Measurements from ENCODE around the gene GRIK2. TPM values are rescaled to one million over a fixed set of nuclear protein-coding genes. Genes with fewer than 3 reads are reported as not detected.

The GRIK2 gene
- total RNA-seq, 1 experiment from 2014 or later = 0.61 TPM

- no peak for TF ChIP-seq EZH2 (IDR thresholded peaks at IDR 0.05; ENCODE audit: low read depth)
- TF ChIP-seq CTCF (conservative IDR thresholded peaks at IDR 0.05) = no peak
- H3K9me3 ChIP-seq (ENCODE audit: insufficient read depth, low read depth) = no peaks in the 10 kb centered on the region
- no peaks in the 10 kb centered on the region for H3K79me2 ChIP-seq (ENCODE audit: low read depth)
- no peaks in the 10 kb centered on the region for H4K20me1 ChIP-seq (ENCODE audit: insufficient read depth)
- ChIA-PET POLR2A (ENCODE audit: unreplicated experiment) (no interaction called here), CTCF (no interaction called here)
- H3K4me1 ChIP-seq (replicated peaks; ENCODE audit: insufficient read depth) = no peaks in the 10 kb centered on the region
- no peaks in the 10 kb centered on the region for H3F3A ChIP-seq (ENCODE audit: insufficient read depth, low read depth)
- no peak overlapping the region for H2AFZ ChIP-seq
- H3K4me3 ChIP-seq = no peak overlapping the region
- intact Hi-C loops (cut with micrococcal nuclease; ENCODE audit: unreplicated experiment) = no loop called here
- no TSS peak for BruUV-seq (replicated peaks)
- no peak overlapping the region for H3K27ac ChIP-seq
- no peaks in the 10 kb centered on the region for H3K36me3 ChIP-seq (ENCODE audit: low read depth)
- no peaks in the 10 kb centered on the region for H3K9me2 ChIP-seq (ENCODE audit: insufficient read depth)
- no peaks in the 10 kb centered on the region for H3K27me3 ChIP-seq (ENCODE audit: insufficient read depth, low read depth)
- no peak overlapping the region for H3K4me2 ChIP-seq
- no peak for DNase-seq
These were observed 657.5 kb downstream of the GRIK2 start for GRCh38 chr6:102051001-102051400.

- intact Hi-C loops (cut with micrococcal nuclease; ENCODE audit: unreplicated experiment) = no loop called here
These were observed 658.2 kb downstream of the GRIK2 start for GRCh38 chr6:102051720-102052119.

GRCh38 chr6:102064142-102064541, 670.6 kb downstream of the GRIK2 start:
- Histone ChIP-seq H3K4me1 (replicated peaks; ENCODE audit: insufficient read depth) (no peaks in the 10 kb centered on the region), H3F3A (ENCODE audit: insufficient read depth, low read depth) (no peaks in the 10 kb centered on the region), H3K36me3 (ENCODE audit: low read depth) (no peaks in the 10 kb centered on the region), H3K9me2 (ENCODE audit: insufficient read depth) (no peaks in the 10 kb centered on the region), H3K27me3 (ENCODE audit: insufficient read depth, low read depth) (no peaks in the 10 kb centered on the region), H3K9me3 (ENCODE audit: insufficient read depth, low read depth) (no peaks in the 10 kb centered on the region), H3K79me2 (ENCODE audit: low read depth) (no peaks in the 10 kb centered on the region), H3K4me2 (no peak overlapping the region), H3K27ac (no peak overlapping the region), H4K20me1 (ENCODE audit: insufficient read depth) (no peaks in the 10 kb centered on the region), H2AFZ (no peak overlapping the region), H3K4me3 (no peak overlapping the region)
- intact Hi-C loops (cut with micrococcal nuclease; ENCODE audit: unreplicated experiment) = no loop called here
- TF ChIP-seq EZH2 (IDR thresholded peaks at IDR 0.05; ENCODE audit: low read depth) (no peak), CTCF (conservative IDR thresholded peaks at IDR 0.05) (no peak)
- ChIA-PET CTCF (no interaction called here), POLR2A (ENCODE audit: unreplicated experiment) (no interaction called here)
- BruUV-seq (replicated peaks) = no TSS peak
- no peak for DNase-seq

More at GRCh38 chr6:102051720-102052119, 658.2 kb downstream of the GRIK2 start:
- Histone ChIP-seq H3F3A (ENCODE audit: insufficient read depth, low read depth) (no peaks in the 10 kb centered on the region), H3K9me2 (ENCODE audit: insufficient read depth) (no peaks in the 10 kb centered on the region), H3K4me1 (replicated peaks; ENCODE audit: insufficient read depth) (no peaks in the 10 kb centered on the region), H2AFZ (no peak overlapping the region), H3K27ac (no peak overlapping the region), H3K9me3 (ENCODE audit: insufficient read depth, low read depth) (no peaks in the 10 kb centered on the region), H3K4me3 (no peak overlapping the region), H3K27me3 (ENCODE audit: insufficient read depth, low read depth) (no peaks in the 10 kb centered on the region), H4K20me1 (ENCODE audit: insufficient read depth) (no peaks in the 10 kb centered on the region), H3K4me2 (no peak overlapping the region), H3K36me3 (ENCODE audit: low read depth) (no peaks in the 10 kb centered on the region), H3K79me2 (ENCODE audit: low read depth) (no peaks in the 10 kb centered on the region)
- DNase-seq = no peak
- BruUV-seq (replicated peaks) = no TSS peak
- TF ChIP-seq EZH2 (IDR thresholded peaks at IDR 0.05; ENCODE audit: low read depth) = no peak
- no peak for TF ChIP-seq CTCF (conservative IDR thresholded peaks at IDR 0.05)
- ChIA-PET CTCF (no interaction called here), POLR2A (ENCODE audit: unreplicated experiment) (no interaction called here)

Data from PC-9 (cell line).